HG03135 (cell line): Measurements from ENCODE around the gene SMO.
"Not testable (repeated sequence)": the region's sequence is repeated elsewhere in the genome, so short reads cannot be mapped to it uniquely, and the experiment has no call there.

Experiments used
- ATAC-seq: cut with Tn5 transposase; IDR thresholded peaks from one replicate; pipeline ENCODE4 v1.9.1; 2021; ENCODE audit warnings: mild to moderate bottlenecking, moderate library complexity; ENCODE audit not compliant: unreplicated experiment

The SMO gene

DNA sequence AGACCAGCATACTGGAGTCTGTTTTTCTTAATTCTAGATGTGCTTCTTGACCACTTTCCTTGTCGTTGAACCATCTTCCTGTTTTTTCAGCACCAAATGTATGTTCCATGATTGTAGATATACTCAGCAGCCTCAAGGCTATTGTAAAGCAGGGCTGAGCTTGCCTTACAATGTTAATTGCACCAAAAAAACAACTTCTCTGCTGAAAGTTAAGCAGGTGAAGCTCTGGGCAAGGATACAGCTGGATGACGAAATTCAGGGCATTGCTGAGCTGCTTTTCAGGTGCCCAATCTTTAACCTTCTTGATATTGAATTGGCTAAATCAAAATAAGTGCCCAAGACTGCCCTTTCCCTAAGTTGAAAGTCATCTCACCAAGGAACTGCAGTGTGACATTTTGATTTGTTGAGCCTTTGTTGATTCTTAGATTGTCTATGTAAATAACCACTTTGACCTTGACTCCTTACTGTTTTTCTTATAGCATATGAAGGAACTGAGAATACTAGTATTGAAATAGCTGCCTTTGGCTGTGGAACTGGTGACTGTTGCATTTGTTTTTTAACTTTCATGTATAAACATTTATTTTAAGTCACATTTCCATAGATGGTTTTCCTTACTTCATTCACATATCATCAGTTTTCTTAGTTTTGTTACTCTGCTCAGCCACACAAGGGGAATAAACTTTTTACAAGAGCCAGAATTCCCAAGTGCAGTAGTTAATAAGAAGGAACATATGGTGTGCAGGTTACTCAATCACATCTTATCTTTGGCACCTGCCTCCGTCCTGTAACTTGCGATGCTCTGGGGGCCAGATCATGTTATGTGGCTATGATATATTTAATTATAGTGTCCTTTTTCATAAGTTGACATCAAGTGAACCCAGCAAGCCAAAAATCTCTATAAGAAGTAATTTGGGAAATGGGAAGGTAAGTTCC, 39.5 kb downstream of the SMO start:
- ATAC-seq = no peak

DNA sequence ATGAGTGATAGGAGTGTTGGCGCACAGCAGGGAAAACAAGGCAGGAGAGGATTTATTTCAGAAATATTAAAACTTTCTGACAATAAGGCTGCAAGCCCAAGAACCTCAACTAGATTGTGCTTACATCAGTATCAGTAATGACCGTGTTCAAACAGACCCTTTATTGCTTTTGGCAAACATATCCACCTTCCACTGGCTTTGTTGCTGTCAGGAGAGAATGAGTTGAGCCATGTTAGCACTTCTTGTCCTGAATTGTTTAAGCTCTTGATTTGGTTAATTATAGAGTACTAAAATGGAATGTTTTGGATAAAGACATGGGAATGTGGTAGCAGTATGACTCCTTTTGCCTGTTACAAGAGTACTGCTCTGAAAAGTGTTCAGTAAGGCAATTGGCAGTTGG, 40.2 kb downstream of the SMO start:
- no peak for ATAC-seq

DNA sequence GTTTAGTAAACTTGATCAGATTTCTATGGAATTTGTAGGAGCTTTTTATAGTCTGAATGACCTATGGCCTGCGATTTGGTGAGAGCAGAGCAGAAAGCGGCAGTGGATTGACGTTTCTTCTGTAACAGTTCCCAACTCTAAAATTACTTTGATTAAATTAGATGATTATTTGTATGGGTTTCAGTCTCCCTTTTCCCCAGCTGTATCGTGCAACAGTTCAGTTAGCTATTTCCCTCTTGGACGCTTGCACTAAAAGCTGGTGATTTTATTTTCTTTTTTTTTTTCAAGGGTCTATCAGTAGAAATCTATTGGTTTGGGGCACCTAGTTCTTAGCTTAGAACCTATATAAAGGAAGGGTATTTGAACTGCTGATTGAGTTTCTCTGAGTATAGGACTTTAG, 43.2 kb downstream of the SMO start:
- no peak for ATAC-seq

DNA sequence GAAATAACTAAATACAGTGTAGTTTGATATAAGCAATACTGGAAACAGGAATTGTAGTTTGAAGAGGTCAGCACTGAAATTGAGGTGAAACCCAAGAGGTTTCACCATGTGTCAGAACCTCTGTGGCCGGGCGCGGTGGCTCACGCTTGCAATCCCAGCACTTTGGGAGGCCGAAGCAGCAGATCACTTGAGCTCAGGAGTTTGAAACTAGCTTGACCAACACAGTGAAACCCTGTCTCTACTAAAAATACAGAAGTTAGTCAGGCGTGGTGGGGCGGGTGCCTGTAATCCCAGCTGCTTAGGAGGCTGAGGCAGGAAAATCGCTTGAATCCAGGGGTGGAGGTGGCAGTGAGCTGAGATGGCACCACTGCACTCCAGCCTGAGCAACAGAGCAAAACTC, 50.1 kb downstream of the SMO start:
- no peak for ATAC-seq

DNA sequence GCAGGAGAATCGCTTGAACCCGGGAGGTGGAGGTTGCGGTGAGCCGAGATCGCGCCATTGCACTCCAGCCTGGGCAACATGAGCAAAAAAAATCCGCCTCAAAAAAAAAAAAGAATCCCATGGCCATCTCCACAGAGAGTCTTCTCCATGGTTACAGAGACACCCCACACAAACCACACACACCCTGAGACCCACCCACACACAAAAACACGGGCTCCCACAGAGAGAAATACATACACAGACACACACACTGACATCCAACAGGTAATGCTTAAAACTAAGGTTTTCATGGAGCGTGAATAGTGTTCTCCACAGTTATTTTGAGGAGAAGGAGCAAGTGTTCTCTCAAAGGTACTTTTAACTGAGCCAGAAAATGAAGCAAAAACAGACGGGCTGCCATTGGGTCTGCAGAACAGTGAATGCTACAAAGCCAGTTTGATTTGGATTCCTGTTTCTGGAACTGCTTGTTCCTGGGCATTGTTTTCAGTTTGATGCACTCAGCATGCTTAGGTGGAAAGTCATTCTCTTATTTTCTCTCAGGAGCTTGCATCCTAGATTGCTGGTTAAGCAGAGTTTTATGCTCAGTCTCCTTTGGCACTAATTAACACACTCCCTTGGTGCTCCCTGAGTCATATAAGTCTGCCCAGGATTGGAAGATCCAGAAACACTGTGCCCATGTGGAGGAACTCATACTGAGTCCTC, 51.8 kb downstream of the SMO start:
- ATAC-seq = no peak

DNA sequence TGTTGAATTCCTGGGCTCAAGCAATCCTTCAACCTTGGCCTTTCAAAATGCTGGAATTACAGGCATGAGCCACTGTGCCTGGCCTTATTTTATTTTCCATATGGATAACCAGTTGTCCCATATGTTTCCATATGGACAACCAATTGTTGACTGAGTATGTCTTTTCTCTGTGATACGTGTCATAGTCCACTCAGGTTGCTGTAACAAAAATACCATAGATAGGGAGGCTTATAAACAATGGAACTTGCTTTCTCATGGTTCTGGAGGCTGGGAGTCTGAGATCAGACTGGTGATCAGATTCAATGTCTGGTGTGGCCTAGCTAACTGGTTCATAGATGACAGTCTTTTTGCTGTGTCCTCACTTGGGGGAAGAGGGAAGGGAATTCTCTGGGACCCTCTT, 55.8 kb downstream of the SMO start:
- no peak for ATAC-seq

DNA sequence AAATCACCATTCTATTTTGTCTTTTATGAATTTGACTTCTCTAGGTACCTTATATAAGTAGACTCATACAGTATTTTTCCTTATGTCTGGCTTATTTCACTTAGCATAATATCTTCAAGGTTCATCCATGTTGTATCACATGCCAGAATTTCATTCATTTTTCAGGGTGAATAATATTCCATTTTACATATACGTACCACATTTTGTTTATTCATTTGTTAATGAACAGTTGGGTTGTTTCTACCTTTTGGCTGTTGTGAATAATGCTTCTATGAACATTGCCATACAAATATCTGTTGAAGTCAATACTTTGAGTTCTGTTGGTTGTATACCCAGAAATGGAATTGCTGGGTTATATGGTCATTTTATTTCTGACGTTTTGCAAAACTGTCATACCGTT, 57.1 kb downstream of the SMO start:
- no peak for ATAC-seq

DNA sequence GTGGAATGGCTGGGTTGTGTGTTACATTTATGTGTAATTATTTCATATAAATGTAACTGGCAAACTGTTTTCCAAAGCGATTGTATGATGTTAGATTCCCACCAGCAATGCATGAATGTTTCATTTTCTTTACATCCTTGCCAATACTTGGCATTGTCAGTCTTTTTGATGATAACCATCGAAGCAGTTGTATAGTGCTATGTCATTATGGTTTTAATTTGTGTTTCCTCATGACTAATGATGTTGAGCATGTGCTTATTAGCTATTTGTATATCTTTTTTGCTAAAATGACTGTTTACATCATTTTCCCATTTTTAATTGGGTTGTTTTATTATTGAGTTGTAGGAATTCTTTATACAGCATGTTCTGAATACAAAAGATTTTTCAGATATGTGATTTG, 58.7 kb downstream of the SMO start:
- ATAC-seq = no peak

DNA sequence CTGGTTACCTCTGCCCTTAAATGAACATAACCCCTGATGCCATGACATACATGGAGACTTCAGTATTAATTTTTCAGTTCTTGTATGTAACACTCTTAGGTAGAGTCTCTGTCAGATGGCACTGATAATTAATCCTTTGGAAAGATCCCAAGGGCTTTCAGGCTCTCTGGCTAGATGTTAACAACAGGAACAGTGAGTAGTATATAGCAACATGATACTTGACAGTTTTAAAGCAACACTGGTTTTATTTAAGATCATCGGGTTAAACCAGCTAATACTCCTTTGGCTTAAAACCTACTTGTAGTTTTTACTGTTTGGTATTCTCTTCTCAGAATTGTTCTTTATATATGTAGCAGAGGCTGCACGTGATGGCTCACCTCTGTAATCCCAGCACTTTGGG, 63.7 kb downstream of the SMO start:
- no peak for ATAC-seq

DNA sequence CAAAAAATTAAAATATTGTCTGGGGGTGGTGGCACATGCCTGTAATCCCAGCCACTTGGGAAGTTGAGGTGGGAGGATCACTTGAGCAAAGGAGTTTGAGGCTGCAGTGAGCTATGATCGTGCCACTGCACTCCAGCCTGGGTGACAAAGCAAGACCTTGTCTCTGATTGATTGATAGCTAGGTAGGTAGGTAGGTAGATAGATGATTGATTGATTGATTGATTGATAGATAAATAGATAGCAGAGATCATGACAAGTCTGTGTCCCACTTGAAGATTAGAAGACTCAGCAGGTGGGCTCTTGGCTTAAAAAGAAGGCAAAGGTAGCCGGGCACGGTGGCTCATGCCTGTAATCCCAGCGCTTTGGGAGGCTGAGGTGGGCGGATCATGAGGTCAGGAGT, 64.2 kb downstream of the SMO start:
- ATAC-seq = not testable (repeated sequence)

DNA sequence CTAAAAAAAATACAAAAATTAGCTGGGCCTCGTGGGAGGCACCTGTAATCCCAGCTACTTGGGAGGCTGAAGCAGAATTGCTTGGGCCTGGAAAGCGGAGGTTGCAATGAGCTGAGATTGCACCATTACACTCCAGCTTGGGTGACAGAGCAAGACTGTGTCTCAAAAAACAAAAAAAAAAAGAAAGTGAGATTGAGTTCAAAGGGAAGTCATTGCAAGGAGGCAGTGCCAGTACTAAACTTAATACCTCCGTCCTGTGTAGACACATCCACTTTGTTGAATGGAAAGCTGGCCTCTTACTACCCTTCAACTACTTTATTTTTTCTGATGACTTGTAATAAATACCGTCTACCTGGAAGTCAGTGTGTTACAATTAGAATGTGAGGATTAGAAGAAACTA, 67.4 kb downstream of the SMO start:
- no peak for ATAC-seq

DNA sequence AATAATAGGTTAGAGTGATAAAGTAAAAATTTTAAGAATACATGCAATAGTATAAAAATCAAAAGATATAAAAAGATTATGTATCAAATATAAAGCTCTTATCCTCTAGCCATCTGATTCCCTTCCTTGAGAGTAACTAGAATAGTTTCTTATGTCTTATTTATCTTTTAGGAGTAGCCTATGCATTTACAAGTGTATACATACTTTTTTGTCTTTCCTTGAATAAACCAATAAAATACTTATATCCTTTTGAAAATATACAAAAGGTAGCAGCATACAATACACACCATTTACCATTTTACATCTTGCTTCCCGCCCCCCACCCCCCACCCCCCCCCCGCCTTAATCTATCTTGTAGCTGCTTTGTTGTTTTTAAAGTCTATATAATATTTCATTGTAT, 67.8 kb downstream of the SMO start:
- ATAC-seq = no peak

DNA sequence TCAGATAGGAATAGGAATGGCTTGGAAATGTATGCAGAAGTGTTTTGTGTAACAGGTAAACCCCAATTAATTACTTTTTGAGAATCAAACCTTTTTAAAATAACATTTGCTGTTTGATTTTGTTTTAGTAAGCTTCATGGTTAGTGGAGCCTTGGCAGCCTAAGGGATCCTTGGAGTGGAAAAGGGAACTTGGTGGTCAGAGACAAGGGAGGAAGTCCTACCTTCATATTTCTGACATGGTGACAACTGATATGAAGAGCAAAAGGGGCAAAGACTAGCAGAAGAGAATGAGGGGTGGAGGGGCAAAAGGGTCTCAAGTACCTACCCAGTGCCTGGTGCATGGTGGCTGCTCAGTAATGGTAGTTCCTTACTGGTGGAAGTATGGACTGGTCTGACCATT, 68.7 kb downstream of the SMO start:
- ATAC-seq = no peak

DNA sequence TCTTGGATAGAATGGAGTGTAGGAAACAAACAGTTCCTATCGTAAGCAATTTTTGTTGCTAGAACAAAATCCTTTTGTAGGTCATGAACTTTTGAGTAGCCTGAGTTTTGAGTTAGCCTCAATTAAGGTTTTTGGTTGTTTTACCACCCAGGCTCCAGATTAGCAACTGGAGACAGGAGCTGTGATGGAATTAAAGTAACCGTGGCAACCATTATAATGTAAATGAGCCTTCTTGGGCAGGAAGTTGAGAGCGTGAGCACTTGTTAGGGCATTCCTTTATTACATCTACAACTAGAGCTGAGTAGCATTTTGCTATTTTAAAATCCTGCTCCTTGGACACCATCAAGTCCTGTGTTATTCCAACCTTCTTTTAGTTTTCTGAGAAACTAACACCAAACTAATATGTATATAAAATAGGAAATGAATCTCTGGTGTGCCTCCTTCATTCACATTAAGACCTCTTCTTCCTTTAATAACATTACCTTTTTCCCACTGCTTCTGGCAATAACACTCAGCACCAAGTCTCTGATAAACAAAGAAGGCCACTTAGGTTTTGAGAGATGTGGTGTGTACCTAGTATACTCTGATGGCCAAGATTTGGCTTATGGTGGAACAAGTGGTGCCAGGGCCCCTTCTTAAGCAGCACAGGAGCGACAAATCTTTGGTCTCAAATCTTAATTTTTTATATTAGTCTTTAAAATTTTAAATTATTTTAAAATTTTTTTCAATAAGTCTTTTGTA, 70.4 kb downstream of the SMO start:
- ATAC-seq = no peak

DNA sequence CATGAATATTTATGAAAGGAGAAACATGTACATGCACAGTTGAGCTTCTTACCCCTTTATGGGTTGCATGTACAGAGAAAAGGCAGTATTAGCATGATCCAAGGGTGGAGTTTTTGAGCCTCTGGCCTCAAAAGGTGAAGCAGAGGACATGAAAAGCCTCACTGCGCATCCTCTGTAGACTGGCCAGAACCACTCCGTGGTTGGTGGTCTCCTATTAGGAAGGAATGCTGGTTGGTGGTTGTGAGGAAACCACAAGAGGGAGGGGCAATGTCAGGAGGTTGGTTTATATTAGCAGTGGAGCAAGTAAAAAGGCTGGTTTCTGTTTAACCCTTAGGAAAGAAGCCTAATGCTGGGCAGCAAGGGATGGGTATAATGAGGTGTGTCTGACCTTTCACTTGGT, 73.9 kb downstream of the SMO start:
- no peak for ATAC-seq
